ENCODE data around the gene CCL17.

DNA sequence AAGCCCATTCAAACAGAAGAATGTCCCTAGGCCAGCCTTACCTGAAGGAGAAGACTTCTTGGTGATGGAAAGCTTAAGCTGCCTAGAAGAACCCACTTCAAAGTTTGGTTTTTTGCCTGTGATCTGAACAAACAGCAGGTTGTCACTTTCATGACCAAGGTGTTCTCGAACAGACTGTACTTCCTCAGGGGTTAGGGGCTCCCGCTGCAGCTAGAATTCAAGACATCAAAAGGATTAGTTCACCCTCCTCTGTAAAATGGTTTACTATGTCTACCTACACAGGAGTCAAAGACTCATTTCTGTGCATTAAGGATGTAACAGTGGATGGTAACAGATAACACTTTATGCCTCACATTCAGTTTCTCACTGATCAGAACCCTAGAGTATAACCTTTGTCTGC, 29.4 kb downstream of the CCL17 start:
- TF ChIP-seq, protein P1, sequence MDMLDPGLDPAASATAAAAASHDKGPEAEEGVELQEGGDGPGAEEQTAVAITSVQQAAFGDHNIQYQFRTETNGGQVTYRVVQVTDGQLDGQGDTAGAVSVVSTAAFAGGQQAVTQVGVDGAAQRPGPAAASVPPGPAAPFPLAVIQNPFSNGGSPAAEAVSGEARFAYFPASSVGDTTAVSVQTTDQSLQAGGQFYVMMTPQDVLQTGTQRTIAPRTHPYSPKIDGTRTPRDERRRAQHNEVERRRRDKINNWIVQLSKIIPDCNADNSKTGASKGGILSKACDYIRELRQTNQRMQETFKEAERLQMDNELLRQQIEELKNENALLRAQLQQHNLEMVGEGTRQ (IDR thresholded peaks at IDR 0.05; ENCODE audit: low read depth, low read length), result no peak
- TF ChIP-seq, protein P2, sequence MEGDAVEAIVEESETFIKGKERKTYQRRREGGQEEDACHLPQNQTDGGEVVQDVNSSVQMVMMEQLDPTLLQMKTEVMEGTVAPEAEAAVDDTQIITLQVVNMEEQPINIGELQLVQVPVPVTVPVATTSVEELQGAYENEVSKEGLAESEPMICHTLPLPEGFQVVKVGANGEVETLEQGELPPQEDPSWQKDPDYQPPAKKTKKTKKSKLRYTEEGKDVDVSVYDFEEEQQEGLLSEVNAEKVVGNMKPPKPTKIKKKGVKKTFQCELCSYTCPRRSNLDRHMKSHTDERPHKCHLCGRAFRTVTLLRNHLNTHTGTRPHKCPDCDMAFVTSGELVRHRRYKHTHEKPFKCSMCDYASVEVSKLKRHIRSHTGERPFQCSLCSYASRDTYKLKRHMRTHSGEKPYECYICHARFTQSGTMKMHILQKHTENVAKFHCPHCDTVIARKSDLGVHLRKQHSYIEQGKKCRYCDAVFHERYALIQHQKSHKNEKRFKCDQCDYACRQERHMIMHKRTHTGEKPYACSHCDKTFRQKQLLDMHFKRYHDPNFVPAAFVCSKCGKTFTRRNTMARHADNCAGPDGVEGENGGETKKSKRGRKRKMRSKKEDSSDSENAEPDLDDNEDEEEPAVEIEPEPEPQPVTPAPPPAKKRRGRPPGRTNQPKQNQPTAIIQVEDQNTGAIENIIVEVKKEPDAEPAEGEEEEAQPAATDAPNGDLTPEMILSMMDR (conservative IDR thresholded peaks at IDR 0.05; ENCODE audit: low read depth, low read length), result no peak
- TF ChIP-seq, protein P3, sequence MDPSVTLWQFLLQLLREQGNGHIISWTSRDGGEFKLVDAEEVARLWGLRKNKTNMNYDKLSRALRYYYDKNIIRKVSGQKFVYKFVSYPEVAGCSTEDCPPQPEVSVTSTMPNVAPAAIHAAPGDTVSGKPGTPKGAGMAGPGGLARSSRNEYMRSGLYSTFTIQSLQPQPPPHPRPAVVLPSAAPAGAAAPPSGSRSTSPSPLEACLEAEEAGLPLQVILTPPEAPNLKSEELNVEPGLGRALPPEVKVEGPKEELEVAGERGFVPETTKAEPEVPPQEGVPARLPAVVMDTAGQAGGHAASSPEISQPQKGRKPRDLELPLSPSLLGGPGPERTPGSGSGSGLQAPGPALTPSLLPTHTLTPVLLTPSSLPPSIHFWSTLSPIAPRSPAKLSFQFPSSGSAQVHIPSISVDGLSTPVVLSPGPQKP (IDR thresholded peaks at IDR 0.05; ENCODE audit: borderline replicate concordance, low read depth, low read length), result no peak

Data from IMR-90 (cell line).